Prostate gland (tissue), 2 donors: ENCODE results near the gene SNX10. TPM values are rescaled to one million over a fixed set of nuclear protein-coding genes. Genes with fewer than 3 reads are reported as not detected.
"Not testable (repeated sequence)": the region's sequence is repeated elsewhere in the genome, so short reads cannot be mapped to it uniquely, and the experiment has no call there.

Experiments
- DNase-seq: peaks from one replicate; pipeline ENCODE4 v3.0.0-alpha.2; 2019; ENCODE audit warnings: low spot score
- H3K27ac ChIP-seq, 2 donors: fragments of 200-600 bp; sonication (generic); 2 replicates each; pipeline ENCODE4 v1.5.1; 2017 to 2019
- H3K27me3 ChIP-seq: fragments of 200-600 bp; sonication (generic); replicated peaks from 2 replicates; pipeline ENCODE4 v1.5.1; 2019; ENCODE audit not compliant: insufficient read depth
- H3K36me3 ChIP-seq, 2 donors: fragments of 200-600 bp; sonication (generic); 1 replicate in 1 of 2; 2 replicates in 1 of 2; pipeline versions ENCODE4 v1.5.1 to v1.8.1; 2017 to 2019
- H3K4me1 ChIP-seq: fragments of 200-600 bp; sonication (generic); replicated peaks from 2 replicates; pipeline ENCODE4 v1.5.1; 2019
- H3K4me3 ChIP-seq, 2 donors: fragments of 200-600 bp; sonication (generic); 2 replicates each; pipeline ENCODE4 v1.5.1; 2017 to 2019
- H3K9me3 ChIP-seq: fragments of 200-600 bp; sonication (generic); 2 replicates; pipeline ENCODE4 v1.5.1; 2017
- POLR2A ChIP-seq: fragments of 450-650 bp; IDR thresholded peaks from one replicate; pipeline ENCODE4 v1.6.1; 2016; ENCODE audit warnings: antibody characterized with exemption, mild to moderate bottlenecking
- POLR2AphosphoS5 ChIP-seq: sonication (generic); formaldehyde crosslinking; IDR thresholded peaks from one replicate; pipeline ENCODE4 v1.6.1; 2017; ENCODE audit warnings: antibody characterized with exemption
- WGBS: methylation state at CpG from one replicate; pipeline ENCODE4 v1.1.5; 2018; 5-methylcytosine and 5-hydroxymethylcytosine counted together
- intact Hi-C: fragments of 100-400 bp; cut with DNase I; formaldehyde crosslinking; loops from one replicate; pipeline ENCODE4 v1.14.2; 2022
- total RNA-seq, 2 donors: library from RNA; depleted of rRNA; stranded (reverse); fragments of >200 nt; gene quantifications; one replicate each; pipeline ENCODE4 v1.1.0, GENCODE V29; 2016
- TF ChIP-seq, protein P1 (sequence below), 4 experiments: fragments of 200-600 bp in 2 of 4; fragments of 450-650 bp in 2 of 4; sonication (generic) in 2 of 4; IDR thresholded peaks; 1 replicate in 3 of 4; 2 replicates in 1 of 4; pipeline ENCODE4 v1.5.1; 2016 to 2019; ENCODE audit warnings: antibody characterized with exemption in 4 of 4, mild to moderate bottlenecking in 2 of 4, moderate library complexity in 2 of 4

SNX10 gene
- total RNA-seq, 2 donors from 2014 or later: 4.7 to 6.8 TPM

GRCh38 chr7:26280097-26280496, 11.6 kb upstream of the SNX10 start:
- intact Hi-C loops: no loop called here
- DNase-seq: no peak
- no peaks in the 10 kb centered on the region for H3K36me3 ChIP-seq

GRCh38 chr7:26280723-26281122, 10.9 kb upstream of the SNX10 start:
- no peak for DNase-seq

More at GRCh38 chr7:26280097-26280496, 11.6 kb upstream of the SNX10 start:
- H3K27ac ChIP-seq: no peak overlapping the region
- H3K4me1 ChIP-seq: no peaks in the 10 kb centered on the region
- TF ChIP-seq POLR2AphosphoS5: no peak
- TF ChIP-seq, protein P1, sequence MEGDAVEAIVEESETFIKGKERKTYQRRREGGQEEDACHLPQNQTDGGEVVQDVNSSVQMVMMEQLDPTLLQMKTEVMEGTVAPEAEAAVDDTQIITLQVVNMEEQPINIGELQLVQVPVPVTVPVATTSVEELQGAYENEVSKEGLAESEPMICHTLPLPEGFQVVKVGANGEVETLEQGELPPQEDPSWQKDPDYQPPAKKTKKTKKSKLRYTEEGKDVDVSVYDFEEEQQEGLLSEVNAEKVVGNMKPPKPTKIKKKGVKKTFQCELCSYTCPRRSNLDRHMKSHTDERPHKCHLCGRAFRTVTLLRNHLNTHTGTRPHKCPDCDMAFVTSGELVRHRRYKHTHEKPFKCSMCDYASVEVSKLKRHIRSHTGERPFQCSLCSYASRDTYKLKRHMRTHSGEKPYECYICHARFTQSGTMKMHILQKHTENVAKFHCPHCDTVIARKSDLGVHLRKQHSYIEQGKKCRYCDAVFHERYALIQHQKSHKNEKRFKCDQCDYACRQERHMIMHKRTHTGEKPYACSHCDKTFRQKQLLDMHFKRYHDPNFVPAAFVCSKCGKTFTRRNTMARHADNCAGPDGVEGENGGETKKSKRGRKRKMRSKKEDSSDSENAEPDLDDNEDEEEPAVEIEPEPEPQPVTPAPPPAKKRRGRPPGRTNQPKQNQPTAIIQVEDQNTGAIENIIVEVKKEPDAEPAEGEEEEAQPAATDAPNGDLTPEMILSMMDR (IDR thresholded peaks at IDR 0.05): no peak
- no peaks in the 10 kb centered on the region for H3K27me3 ChIP-seq
- no peaks in the 10 kb centered on the region for H3K9me3 ChIP-seq
- H3K4me3 ChIP-seq: no peak overlapping the region

GRCh38 chr7:26284477-26284876, 7.2 kb upstream of the SNX10 start:
- no peak for DNase-seq
- Histone ChIP-seq H3K4me3 (no peak overlapping the region), H3K4me1 (no peaks in the 10 kb centered on the region), H3K27me3 (no peaks in the 10 kb centered on the region), H3K9me3 (no peaks in the 10 kb centered on the region), H3K36me3 (no peaks in the 10 kb centered on the region), H3K27ac (no peak overlapping the region)
- TF ChIP-seq POLR2A: no peak
- TF ChIP-seq, protein P1 (IDR thresholded peaks at IDR 0.05): no peak
- no peak for TF ChIP-seq POLR2AphosphoS5
- intact Hi-C loops: no loop called here
- WGBS: 97% methylated on average over 3 of the region's 3 CpGs

More at GRCh38 chr7:26280723-26281122, 10.9 kb upstream of the SNX10 start:
- intact Hi-C loops: no loop called here
- no peaks in the 10 kb centered on the region for H3K9me3 ChIP-seq
- TF ChIP-seq, protein P1 (IDR thresholded peaks at IDR 0.05): no peak
- TF ChIP-seq POLR2A (no peak), POLR2AphosphoS5 (no peak)
- WGBS: 83% methylated on average over 4 of the region's 4 CpGs
- no peak overlapping the region for H3K4me3 ChIP-seq
- H3K27ac ChIP-seq: no peak overlapping the region
- no peaks in the 10 kb centered on the region for H3K4me1 ChIP-seq
- no peaks in the 10 kb centered on the region for H3K36me3 ChIP-seq
- H3K27me3 ChIP-seq: no peaks in the 10 kb centered on the region

DNA sequence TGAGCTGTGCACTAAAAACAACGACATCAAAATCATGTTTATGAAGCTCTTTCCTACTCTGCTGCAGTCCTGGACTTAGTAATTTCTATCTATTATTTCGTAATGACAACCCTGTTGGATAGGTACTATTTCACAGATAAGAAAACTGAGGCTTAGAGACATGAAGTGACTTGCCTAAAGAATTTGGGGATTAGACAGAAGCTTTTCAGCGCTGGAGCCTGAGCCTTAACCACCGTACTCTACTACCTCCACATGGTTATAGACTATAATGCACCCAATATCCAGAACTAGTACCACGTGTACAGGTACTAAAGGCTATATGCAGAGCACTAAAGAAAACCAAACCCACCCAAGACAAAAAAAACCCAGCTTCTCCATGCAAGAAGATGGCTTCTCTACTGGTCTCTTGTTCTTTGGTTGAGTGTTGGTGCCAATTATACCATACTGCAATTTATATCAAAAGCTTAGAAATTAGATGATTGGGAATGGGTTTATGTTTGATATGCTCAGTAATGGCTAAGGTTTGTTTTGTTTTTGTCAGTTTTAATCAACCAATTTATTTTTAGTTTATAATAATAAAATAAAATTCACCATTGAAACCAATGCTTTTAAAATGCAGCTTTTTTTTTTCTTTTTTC, 6.5 kb upstream of the SNX10 start:
- no peak overlapping the region for H3K27ac ChIP-seq
- H3K9me3 ChIP-seq: no peaks in the 10 kb centered on the region
- no peaks in the 10 kb centered on the region for H3K4me1 ChIP-seq
- H3K27me3 ChIP-seq: no peaks in the 10 kb centered on the region
- DNase-seq: no peak
- H3K36me3 ChIP-seq: no peaks in the 10 kb centered on the region
- TF ChIP-seq POLR2A: no peak
- TF ChIP-seq, protein P1 (IDR thresholded peaks at IDR 0.05): no peak
- TF ChIP-seq POLR2AphosphoS5: no peak
- H3K4me3 ChIP-seq: no peak overlapping the region
- 87% methylated on average over 5 of the region's 5 CpGs for WGBS
- intact Hi-C loops: no loop called here

DNA sequence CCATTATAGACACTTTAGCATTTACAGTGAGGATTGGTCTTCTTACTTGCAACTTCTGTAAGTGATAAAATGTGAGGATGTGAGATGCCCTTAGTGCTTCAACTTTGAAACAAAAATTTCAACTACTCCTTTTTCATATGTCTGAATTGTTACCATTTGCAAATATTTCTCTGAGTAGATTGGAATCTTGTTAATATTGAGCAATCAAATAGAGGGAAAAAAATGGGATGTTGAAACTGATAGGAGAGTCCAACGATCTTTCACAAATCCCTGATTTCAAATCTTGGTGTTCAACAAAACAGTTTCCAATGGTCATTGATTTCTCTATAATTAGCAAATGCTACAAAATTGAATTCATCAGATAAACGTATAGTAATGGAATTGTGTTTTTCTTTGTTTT, 5.5 kb upstream of the SNX10 start:
- DNase-seq: no peak
- H3K36me3 ChIP-seq: no peaks in the 10 kb centered on the region
- no peak overlapping the region for H3K27ac ChIP-seq
- TF ChIP-seq, protein P1 (IDR thresholded peaks at IDR 0.05): no peak
- TF ChIP-seq POLR2AphosphoS5 (no peak), POLR2A (no peak)
- 90% methylated on average over 2 of the region's 2 CpGs for WGBS
- H3K4me1 ChIP-seq: no peaks in the 10 kb centered on the region
- no peaks in the 10 kb centered on the region for H3K9me3 ChIP-seq
- H3K27me3 ChIP-seq: no peaks in the 10 kb centered on the region
- intact Hi-C loops: no loop called here
- no peak overlapping the region for H3K4me3 ChIP-seq

DNA sequence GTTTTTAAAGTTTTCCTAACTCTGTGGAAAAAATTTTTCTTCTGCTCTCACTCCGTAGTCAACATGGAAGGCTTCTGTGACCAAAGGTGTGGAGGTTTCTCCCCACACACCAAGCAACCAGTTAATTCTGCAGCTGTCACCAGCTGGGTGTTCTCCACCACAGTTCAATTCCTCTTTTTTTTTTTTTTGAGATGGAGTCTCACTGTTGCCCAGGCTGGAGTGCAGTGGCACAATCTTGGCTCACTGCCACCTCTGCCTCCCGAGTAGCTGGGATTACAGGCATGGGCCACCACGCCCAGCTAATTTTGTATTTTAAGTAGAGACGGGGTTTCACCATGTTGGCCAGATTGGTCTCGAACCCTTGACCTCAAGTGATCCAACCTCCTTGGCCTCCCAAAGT, 3.5 kb upstream of the SNX10 start:
- H3K9me3 ChIP-seq, H3K27ac ChIP-seq, H3K4me3 ChIP-seq, H3K4me1 ChIP-seq, H3K36me3 ChIP-seq, intact Hi-C loops, DNase-seq, H3K27me3 ChIP-seq: not testable (repeated sequence)
- WGBS: 81% methylated on average over 5 of the region's 5 CpGs
